Ovary (tissue), 3 donors: Measurements from ENCODE around the gene TLR6.

ENCODE experiments used
- EP300 ChIP-seq: sonication (generic); formaldehyde crosslinking; IDR thresholded peaks from one replicate; pipeline ENCODE4 v1.6.1; 2017; ENCODE audit warnings: antibody characterized with exemption
- POLR2A ChIP-seq: fragments of 450-650 bp; IDR thresholded peaks from one replicate; pipeline ENCODE4 v1.6.1; 2017; ENCODE audit warnings: antibody characterized with exemption, mild to moderate bottlenecking, moderate library complexity
- TF ChIP-seq, protein P1 (sequence below), 3 donors: fragments of 450-650 bp in 2 of 3; fragments of 200-600 bp in 1 of 3; IDR thresholded peaks; one replicate each; pipeline versions ENCODE4 v1.5.1 to v1.8.0; 2016 to 2022; ENCODE audit warnings: antibody characterized with exemption in 3 of 3, mild to moderate bottlenecking in 1 of 3
- donor health status: DM: no; HTN: no; CAD: no.

DNA sequence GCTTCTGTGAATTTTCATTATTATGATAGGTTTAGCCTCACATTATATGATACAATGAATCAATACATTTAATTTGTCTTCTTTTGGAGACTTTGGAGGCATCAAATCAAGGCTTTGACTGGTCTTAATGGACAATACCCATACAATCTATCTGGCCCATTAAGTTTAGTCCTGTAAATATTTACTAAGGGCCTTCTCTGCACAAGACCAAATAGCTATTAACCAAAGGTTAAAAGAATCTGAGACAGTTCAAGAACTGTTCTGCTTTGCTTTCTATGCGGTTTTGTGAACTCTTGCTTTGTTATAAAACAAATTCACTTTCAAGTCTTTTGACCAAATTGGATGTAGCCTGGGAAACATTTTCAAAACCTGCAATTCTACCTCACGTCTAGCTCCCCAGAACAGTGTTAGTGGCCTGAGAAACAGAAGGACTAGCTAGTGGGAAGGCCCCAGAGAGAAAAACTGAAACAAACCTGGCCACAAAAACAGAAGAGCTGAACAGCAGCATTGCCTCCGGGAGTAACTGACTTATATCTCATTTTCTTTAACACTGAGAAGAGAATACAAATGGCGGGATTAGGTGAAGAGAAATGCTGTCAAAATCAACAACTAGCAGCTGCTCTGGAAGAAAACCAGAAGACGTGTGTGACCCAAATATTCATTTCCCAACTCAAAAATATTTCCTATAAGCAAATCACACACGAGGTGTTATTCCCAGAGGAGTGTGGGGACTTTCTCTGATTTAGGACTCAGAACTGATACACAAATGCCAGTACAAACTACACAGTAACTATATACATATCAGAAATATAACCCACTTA is 52.6 kb downstream of the TLR6 start:
- TF ChIP-seq, protein P1, sequence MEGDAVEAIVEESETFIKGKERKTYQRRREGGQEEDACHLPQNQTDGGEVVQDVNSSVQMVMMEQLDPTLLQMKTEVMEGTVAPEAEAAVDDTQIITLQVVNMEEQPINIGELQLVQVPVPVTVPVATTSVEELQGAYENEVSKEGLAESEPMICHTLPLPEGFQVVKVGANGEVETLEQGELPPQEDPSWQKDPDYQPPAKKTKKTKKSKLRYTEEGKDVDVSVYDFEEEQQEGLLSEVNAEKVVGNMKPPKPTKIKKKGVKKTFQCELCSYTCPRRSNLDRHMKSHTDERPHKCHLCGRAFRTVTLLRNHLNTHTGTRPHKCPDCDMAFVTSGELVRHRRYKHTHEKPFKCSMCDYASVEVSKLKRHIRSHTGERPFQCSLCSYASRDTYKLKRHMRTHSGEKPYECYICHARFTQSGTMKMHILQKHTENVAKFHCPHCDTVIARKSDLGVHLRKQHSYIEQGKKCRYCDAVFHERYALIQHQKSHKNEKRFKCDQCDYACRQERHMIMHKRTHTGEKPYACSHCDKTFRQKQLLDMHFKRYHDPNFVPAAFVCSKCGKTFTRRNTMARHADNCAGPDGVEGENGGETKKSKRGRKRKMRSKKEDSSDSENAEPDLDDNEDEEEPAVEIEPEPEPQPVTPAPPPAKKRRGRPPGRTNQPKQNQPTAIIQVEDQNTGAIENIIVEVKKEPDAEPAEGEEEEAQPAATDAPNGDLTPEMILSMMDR (IDR thresholded peaks at IDR 0.05), result no peak
- TF ChIP-seq POLR2A (no peak), EP300 (no peak)
